Measurements from ENCODE around the gene TADA3.

Gene TADA3

GRCh38 chr3:9837701-9838582, 45.7 kb upstream of the TADA3 start:
- TF ChIP-seq, protein P1, sequence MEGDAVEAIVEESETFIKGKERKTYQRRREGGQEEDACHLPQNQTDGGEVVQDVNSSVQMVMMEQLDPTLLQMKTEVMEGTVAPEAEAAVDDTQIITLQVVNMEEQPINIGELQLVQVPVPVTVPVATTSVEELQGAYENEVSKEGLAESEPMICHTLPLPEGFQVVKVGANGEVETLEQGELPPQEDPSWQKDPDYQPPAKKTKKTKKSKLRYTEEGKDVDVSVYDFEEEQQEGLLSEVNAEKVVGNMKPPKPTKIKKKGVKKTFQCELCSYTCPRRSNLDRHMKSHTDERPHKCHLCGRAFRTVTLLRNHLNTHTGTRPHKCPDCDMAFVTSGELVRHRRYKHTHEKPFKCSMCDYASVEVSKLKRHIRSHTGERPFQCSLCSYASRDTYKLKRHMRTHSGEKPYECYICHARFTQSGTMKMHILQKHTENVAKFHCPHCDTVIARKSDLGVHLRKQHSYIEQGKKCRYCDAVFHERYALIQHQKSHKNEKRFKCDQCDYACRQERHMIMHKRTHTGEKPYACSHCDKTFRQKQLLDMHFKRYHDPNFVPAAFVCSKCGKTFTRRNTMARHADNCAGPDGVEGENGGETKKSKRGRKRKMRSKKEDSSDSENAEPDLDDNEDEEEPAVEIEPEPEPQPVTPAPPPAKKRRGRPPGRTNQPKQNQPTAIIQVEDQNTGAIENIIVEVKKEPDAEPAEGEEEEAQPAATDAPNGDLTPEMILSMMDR (IDR thresholded peaks at IDR 0.05; ENCODE audit: low read depth, low read length, poor library complexity, severe bottlenecking) = no peak
- no peak for TF ChIP-seq EZH2phosphoT487 (IDR thresholded peaks at IDR 0.05; ENCODE audit: borderline replicate concordance, low read length)
- Histone ChIP-seq H3K27ac (ENCODE audit: low read depth, low read length) (no peak overlapping the region), H3K4me1 (ENCODE audit: control insufficient read depth, low read length) (peaks cover 7% of the 10 kb centered on the region; the same call in 1 of the 2 replicates), H3K4me2 (ENCODE audit: low read length) (no peak overlapping the region), H3K27me3 (ENCODE audit: control insufficient read depth, low read length) (no peaks in the 10 kb centered on the region), H3K4me3 (ENCODE audit: low read length) (no peak overlapping the region), H3K9me2 (replicated peaks; ENCODE audit: control insufficient read depth, low read length) (no peaks in the 10 kb centered on the region), H3K36me3 (ENCODE audit: control insufficient read depth, low read length) (peaks cover 63% of the 10 kb centered on the region), H4K20me1 (ENCODE audit: control insufficient read depth, insufficient read depth, low read depth, low read length) (no peaks in the 10 kb centered on the region), H3K9me3 (ENCODE audit: control insufficient read depth, insufficient read depth, low read length) (no peaks in the 10 kb centered on the region), H3K79me2 (ENCODE audit: control insufficient read depth, low read length) (peaks cover 9% of the 10 kb centered on the region), H3F3A (ENCODE audit: control insufficient read depth, insufficient read depth) (no peaks in the 10 kb centered on the region)

- H3F3A ChIP-seq (ENCODE audit: control insufficient read depth, insufficient read depth) = no peaks in the 10 kb centered on the region
- no peaks in the 10 kb centered on the region for H3K9me2 ChIP-seq (replicated peaks; ENCODE audit: control insufficient read depth, low read length)
- H3K79me2 ChIP-seq (ENCODE audit: control insufficient read depth, low read length) = no peaks in the 10 kb centered on the region
- no peak overlapping the region for H3K4me2 ChIP-seq (ENCODE audit: low read length)
- no peaks in the 10 kb centered on the region for H3K27me3 ChIP-seq (ENCODE audit: control insufficient read depth, low read length)
- no peaks in the 10 kb centered on the region for H4K20me1 ChIP-seq (ENCODE audit: control insufficient read depth, insufficient read depth, low read depth, low read length)
- no peak overlapping the region for H3K4me3 ChIP-seq (ENCODE audit: low read length)
- peaks cover 41% of the 10 kb centered on the region for H3K36me3 ChIP-seq (ENCODE audit: control insufficient read depth, low read length)
- no peaks in the 10 kb centered on the region for H3K9me3 ChIP-seq (ENCODE audit: control insufficient read depth, insufficient read depth, low read length)
- H3K4me1 ChIP-seq (ENCODE audit: control insufficient read depth, low read length) = no peaks in the 10 kb centered on the region
- no peak for TF ChIP-seq EZH2phosphoT487 (IDR thresholded peaks at IDR 0.05; ENCODE audit: borderline replicate concordance, low read length)
- TF ChIP-seq, protein P1 (IDR thresholded peaks at IDR 0.05; ENCODE audit: low read depth, low read length, poor library complexity, severe bottlenecking) = no peak
- H3K27ac ChIP-seq (ENCODE audit: low read depth, low read length) = no peak overlapping the region
These were observed 42.5 kb upstream of the TADA3 start for GRCh38 chr3:9834520-9835380.

DNA sequence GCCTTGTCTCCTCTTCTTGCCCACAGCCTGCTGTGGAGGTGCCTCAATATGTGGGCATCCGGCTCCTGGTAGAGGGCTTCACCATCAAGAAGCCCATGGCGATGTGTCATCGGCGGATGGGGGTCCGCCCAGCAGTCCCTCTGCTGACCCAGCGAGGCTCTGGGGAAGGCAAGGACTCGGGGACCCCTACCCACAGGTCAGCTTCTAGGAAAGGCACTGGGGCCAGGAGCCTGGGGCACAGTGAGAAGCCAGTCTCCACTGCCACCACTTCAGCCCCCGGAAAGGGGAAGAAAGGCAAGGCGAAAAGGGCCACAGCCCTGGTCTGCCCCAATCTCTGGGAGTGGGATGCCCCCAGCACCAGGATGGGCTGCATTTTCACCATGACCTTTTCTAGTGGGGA, 40.8 kb upstream of the TADA3 start:
- TF ChIP-seq, protein P1 (IDR thresholded peaks at IDR 0.05; ENCODE audit: low read depth, low read length, poor library complexity, severe bottlenecking) = no peak
- TF ChIP-seq EZH2phosphoT487 (IDR thresholded peaks at IDR 0.05; ENCODE audit: borderline replicate concordance, low read length) = no peak
- no peaks in the 10 kb centered on the region for H3K9me2 ChIP-seq (replicated peaks; ENCODE audit: control insufficient read depth, low read length)
- no peaks in the 10 kb centered on the region for H3F3A ChIP-seq (ENCODE audit: control insufficient read depth, insufficient read depth)
- peaks cover 35% of the 10 kb centered on the region; the same call in 1 of the 2 replicates for H3K36me3 ChIP-seq (ENCODE audit: control insufficient read depth, low read length)
- H3K79me2 ChIP-seq (ENCODE audit: control insufficient read depth, low read length) = no peaks in the 10 kb centered on the region
- H3K27me3 ChIP-seq (ENCODE audit: control insufficient read depth, low read length) = no peaks in the 10 kb centered on the region
- H3K9me3 ChIP-seq (ENCODE audit: control insufficient read depth, insufficient read depth, low read length) = no peaks in the 10 kb centered on the region
- no peak overlapping the region for H3K4me2 ChIP-seq (ENCODE audit: low read length)
- H3K27ac ChIP-seq (ENCODE audit: low read depth, low read length) = no peak overlapping the region
- no peak overlapping the region for H3K4me3 ChIP-seq (ENCODE audit: low read length)
- H4K20me1 ChIP-seq (ENCODE audit: control insufficient read depth, insufficient read depth, low read depth, low read length) = no peaks in the 10 kb centered on the region
- H3K4me1 ChIP-seq (ENCODE audit: control insufficient read depth, low read length) = no peaks in the 10 kb centered on the region

Measured in DOHH2 (cell line).